Ishikawa (cell line): ENCODE results near the gene IFI16.

Experiments
- CEBPB ChIP-seq: IDR thresholded peaks from 2 replicates; pipeline ENCODE4 v1.6.1; 2012
- CREB1 ChIP-seq: IDR thresholded peaks from 2 replicates; pipeline ENCODE4 v1.6.1; 2012; ENCODE audit warnings: low read depth
- EGR1 ChIP-seq: IDR thresholded peaks from 2 replicates; pipeline ENCODE4 v1.6.1; 2012
- EP300 ChIP-seq: IDR thresholded peaks from 2 replicates; pipeline ENCODE4 v1.6.1; 2012; ENCODE audit warnings: borderline replicate concordance
- FOXM1 ChIP-seq: IDR thresholded peaks from 2 replicates; pipeline ENCODE4 v1.6.1; 2012; ENCODE audit warnings: low read depth, borderline replicate concordance
- MAX ChIP-seq: IDR thresholded peaks from 2 replicates; pipeline ENCODE4 v1.6.1; 2012
- NFIC ChIP-seq: IDR thresholded peaks from 2 replicates; pipeline ENCODE4 v1.6.1; 2012
- RAD21 ChIP-seq: IDR thresholded peaks from 2 replicates; pipeline ENCODE4 v1.6.1; 2012; ENCODE audit warnings: low read depth
- TAF1 ChIP-seq: IDR thresholded peaks from 2 replicates; pipeline ENCODE4 v1.6.1; 2012; ENCODE audit warnings: low read depth, mild to moderate bottlenecking
- TCF12 ChIP-seq: IDR thresholded peaks from 2 replicates; pipeline ENCODE4 v1.6.1; 2012; ENCODE audit warnings: low read depth
- TEAD4 ChIP-seq: IDR thresholded peaks from 2 replicates; pipeline ENCODE4 v1.6.1; 2012
- USF1 ChIP-seq: IDR thresholded peaks from 2 replicates; pipeline ENCODE4 v1.6.1; 2012
- YY1 ChIP-seq: IDR thresholded peaks from 2 replicates; pipeline ENCODE4 v1.6.1; 2012; ENCODE audit warnings: low read depth
- ZBTB7A ChIP-seq: IDR thresholded peaks from 2 replicates; pipeline ENCODE4 v1.6.1; 2012; ENCODE audit warnings: low read depth
- TF ChIP-seq, protein P1 (sequence below): IDR thresholded peaks from 2 replicates; pipeline ENCODE4 v1.6.1; 2012; ENCODE audit warnings: low read depth, mild to moderate bottlenecking

Gene IFI16

GRCh38 chr1:159009287-159009686, 420 bp upstream of the IFI16 start:
- no peak for TF ChIP-seq EP300
- TF ChIP-seq YY1, result no peak

- TF ChIP-seq, protein P1, sequence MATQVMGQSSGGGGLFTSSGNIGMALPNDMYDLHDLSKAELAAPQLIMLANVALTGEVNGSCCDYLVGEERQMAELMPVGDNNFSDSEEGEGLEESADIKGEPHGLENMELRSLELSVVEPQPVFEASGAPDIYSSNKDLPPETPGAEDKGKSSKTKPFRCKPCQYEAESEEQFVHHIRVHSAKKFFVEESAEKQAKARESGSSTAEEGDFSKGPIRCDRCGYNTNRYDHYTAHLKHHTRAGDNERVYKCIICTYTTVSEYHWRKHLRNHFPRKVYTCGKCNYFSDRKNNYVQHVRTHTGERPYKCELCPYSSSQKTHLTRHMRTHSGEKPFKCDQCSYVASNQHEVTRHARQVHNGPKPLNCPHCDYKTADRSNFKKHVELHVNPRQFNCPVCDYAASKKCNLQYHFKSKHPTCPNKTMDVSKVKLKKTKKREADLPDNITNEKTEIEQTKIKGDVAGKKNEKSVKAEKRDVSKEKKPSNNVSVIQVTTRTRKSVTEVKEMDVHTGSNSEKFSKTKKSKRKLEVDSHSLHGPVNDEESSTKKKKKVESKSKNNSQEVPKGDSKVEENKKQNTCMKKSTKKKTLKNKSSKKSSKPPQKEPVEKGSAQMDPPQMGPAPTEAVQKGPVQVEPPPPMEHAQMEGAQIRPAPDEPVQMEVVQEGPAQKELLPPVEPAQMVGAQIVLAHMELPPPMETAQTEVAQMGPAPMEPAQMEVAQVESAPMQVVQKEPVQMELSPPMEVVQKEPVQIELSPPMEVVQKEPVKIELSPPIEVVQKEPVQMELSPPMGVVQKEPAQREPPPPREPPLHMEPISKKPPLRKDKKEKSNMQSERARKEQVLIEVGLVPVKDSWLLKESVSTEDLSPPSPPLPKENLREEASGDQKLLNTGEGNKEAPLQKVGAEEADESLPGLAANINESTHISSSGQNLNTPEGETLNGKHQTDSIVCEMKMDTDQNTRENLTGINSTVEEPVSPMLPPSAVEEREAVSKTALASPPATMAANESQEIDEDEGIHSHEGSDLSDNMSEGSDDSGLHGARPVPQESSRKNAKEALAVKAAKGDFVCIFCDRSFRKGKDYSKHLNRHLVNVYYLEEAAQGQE, result no peak
- TF ChIP-seq TEAD4 (no peak), MAX (no peak), TCF12 (no peak), YY1 (no peak), ZBTB7A (no peak), FOXM1 (no peak), NFIC (no peak)
Observed at GRCh38 chr1:159010391-159010790, 684 bp downstream of the IFI16 start.

DNA sequence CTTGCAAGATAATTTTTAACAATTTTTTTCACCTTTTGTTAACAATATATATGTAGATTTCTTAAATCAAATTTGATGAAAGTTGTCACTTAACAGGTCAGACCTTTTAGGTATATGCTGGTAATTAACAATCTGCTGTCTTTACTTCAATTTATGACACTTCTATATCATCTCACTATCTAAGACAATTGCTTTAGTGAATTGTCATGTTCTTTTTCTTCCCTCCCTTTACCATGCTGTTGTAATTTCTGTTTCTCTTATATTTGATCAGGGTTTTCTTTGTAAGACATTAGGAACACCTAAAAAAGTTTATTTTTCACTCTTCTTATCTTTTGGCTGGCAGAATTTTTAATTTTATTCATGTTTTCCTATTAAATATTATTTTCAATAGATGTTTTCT, 2.0 kb downstream of the IFI16 start:
- TF ChIP-seq, protein P1, result no peak
- TF ChIP-seq CREB1, result no peak
- no peak for TF ChIP-seq EP300
- TF ChIP-seq TCF12, result no peak
- TF ChIP-seq RAD21, result no peak
- TF ChIP-seq TAF1, result no peak
- no peak for TF ChIP-seq FOXM1
- TF ChIP-seq NFIC, result no peak
- no peak for TF ChIP-seq TEAD4
- no peak for TF ChIP-seq EGR1

DNA sequence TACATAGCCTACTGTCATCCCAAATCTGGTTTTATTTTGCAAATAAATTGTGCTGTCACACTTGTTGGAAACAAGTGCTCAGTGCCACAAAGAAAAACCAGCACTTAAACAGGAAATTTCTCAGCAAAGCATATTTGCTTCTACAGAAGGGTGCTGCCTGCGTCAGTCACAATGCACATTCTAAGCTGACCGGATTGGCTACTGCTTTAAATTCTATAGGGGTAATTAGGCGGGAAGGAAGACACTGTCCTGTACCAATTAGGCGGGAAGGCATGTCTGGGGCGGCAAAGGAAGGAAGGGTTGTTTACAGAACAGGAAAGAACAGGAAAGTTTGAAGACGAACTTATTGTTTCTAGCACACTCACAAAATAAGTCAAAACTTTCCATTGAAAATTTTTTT, 2.8 kb downstream of the IFI16 start:
- TF ChIP-seq, protein P1, result no peak

DNA sequence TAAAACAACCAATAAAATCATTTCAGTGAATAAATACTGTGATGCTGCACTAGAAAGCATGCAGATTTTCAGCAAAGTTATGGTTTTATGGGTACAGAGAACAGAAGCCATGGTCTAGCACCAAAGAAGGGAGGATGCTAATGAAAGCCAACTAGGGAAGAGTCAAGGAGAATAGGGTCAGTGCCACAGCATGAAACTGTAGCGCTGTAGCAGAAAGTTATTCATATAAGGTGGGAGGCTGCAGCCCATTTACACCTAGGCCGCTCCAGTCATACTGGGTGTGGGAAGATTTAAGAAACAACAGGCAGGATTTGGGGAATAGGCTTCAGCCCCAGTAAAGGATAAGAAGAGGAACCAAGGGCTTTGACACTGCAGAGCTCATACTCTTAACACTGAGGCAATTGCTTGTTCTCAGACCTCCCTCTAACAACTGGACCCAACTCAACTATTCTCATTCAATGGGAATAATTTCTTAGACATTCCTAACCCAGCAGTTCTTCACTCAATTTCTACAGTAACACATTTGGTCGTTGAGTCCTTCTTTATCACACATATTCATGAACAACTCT, 4.4 kb downstream of the IFI16 start:
- TF ChIP-seq TEAD4 (no peak), TAF1 (no peak), RAD21 (no peak), EGR1 (no peak), ZBTB7A (no peak), TCF12 (no peak), NFIC (no peak), CEBPB (no peak), USF1 (no peak), YY1 (no peak), MAX (no peak), EP300 (no peak), CREB1 (no peak)

DNA sequence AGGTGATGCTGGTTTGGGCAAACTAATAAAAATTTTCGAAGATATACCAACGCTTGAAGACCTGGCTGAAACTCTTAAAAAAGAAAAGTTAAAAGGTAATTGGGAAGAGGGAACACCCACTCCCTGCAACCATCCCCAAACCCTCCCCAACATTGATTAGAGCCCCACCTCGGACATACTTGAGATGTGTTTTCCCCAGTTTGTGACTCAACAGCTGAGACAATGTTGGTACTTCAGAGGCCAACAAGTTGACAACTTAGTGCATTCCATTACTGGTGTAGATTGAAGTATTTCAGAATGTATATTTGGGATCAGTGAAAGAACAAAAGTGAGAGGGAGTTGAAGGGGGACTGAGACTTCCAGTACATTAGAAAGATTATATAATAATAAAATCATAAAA, 5.1 kb downstream of the IFI16 start:
- TF ChIP-seq TEAD4 (no peak), ZBTB7A (no peak), EGR1 (no peak)
- TF ChIP-seq, protein P1, result no peak
